ENCODE data around the gene RELN.

The RELN gene

DNA sequence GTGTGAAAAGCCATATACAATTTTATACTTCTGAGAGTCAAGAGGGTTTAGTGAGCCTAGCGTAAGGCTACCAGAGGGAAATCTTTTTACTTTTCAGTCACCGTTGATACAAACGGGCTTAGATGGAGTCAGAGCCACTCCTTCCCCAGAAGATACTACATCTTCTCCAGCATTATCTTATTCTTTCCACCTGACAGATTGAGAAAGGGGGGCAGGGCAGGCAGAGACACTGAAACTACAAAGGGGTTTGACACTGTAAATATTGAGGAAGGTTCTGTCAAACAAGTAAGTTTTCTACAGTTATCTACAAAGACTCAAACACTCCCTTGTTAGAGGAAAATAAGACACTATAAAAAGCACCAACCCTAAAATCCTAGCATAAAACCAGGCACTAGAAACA is 100.0 kb downstream of the RELN start:
- H3K27ac ChIP-seq: no peak overlapping the region
- TF ChIP-seq, protein P1, sequence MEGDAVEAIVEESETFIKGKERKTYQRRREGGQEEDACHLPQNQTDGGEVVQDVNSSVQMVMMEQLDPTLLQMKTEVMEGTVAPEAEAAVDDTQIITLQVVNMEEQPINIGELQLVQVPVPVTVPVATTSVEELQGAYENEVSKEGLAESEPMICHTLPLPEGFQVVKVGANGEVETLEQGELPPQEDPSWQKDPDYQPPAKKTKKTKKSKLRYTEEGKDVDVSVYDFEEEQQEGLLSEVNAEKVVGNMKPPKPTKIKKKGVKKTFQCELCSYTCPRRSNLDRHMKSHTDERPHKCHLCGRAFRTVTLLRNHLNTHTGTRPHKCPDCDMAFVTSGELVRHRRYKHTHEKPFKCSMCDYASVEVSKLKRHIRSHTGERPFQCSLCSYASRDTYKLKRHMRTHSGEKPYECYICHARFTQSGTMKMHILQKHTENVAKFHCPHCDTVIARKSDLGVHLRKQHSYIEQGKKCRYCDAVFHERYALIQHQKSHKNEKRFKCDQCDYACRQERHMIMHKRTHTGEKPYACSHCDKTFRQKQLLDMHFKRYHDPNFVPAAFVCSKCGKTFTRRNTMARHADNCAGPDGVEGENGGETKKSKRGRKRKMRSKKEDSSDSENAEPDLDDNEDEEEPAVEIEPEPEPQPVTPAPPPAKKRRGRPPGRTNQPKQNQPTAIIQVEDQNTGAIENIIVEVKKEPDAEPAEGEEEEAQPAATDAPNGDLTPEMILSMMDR (conservative IDR thresholded peaks at IDR 0.05): no peak

DNA sequence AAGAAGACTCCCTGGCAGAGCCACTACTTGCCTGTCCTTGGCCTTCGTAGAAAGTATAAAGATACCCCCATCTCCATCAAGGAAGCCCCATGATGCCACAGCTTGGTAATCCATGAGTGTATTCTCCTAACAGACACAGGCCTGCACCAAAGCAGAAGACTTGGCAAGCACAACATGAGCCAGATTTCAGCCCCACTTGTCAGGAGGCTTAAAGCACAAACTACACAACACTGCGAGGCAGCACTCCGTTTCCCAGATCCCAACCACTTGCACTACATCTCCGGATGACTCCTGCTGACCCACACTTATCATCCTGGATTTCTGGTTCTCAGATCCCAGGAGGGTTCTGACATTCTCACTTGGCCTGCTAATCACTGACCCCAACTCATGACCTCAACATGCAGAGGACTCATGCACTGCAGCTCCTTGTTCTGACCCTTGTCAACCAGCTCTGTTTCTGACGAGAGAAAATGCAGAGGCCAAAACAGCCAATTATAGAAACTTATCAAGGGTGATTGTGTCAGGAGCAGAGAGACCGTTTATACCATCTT is 100.8 kb downstream of the RELN start:
- TF ChIP-seq, protein P1 (conservative IDR thresholded peaks at IDR 0.05): no peak

DNA sequence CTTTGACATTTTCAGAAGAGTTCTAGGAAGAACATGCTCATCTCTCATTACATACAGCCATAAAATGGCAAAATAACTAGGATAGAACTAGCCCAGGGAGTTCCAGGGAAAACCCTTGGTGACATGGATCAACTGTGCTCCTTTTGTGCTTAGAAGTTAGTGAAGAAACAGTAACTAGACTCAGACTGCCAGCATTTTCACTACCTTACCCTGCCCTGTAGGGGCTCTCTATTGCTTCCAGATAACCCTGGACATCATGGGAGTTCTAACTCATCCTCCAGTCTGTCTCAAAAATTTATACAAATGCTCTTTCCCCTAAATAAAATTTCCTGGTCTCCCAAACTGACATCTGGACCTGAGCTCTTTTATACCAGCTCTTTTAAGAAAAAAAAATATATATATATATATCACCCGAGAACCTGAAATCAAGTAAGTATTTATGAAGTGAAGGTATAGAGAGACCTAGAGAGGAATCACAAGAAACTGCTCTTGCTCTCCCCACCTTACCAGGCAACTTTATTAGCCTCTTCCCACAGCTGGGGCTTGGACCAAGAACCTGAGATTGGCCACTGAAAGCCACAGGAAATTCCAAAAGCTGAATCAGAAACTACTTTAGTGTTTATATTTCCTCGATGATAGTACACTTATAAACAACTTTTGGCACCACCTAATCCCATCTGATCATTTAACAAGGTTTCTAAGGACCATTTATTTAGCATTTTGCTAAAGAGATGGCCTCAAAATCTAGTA is 101.4 kb downstream of the RELN start:
- no peak overlapping the region for H3K27ac ChIP-seq
- TF ChIP-seq, protein P1 (conservative IDR thresholded peaks at IDR 0.05): 0 out of 2 replicates have a peak, but pooled peaks have one; percentile 9

More for the DNA sequence above, 100.8 kb downstream of the RELN start:
- no peak overlapping the region for H3K27ac ChIP-seq

DNA sequence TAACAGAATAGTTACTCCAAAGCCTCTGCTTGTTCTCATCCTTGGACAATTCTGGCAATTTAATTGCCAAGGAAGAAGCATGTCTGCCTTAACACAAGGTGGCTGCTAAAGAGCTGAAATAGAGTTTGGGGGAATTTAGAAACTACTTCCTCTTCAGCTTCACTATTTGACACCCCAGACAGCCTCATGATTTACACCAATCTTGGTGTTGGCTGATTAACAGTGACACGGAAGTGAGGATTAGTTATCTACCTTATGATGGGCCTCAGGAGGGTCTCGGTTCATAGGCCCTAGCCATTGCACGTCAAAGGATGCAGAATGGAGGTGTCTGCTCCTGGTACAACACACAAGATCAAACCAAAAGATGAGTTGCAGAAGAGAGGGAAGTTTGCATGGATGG is 102.4 kb downstream of the RELN start:
- TF ChIP-seq, protein P1 (conservative IDR thresholded peaks at IDR 0.05): no peak
- H3K27ac ChIP-seq: no peak overlapping the region

DNA sequence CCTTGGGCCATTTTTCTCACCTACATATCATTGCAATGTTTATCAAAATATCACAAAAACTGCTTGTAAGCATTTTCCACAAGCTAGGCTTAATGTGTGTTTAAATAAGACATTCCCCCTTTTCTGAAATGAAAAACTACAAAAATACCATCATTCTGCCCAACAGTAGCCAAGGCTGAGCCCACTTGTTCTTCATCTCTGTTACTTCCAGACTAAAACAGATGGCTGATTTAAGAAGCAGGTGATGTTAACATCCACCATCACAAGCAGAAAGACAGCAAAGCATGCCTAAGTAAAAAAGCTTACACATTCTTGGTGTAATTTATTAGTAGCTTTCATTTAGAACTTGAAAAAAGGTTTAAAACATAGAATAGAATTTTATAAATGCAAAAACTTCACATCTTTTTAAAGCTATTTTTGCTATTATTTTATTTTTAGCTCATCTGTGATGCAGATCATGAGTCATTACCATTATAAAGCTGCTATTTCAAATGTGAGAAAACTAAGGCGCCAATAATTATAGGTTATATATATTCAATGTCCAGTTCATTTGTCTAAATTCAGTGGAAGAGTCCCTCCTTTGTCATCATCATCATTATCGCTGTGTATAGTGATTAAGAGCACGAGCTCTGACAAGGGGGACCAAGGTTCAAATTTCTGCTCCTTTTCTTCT is 109.4 kb downstream of the RELN start:
- no peak overlapping the region for H3K27ac ChIP-seq
- TF ChIP-seq, protein P1 (conservative IDR thresholded peaks at IDR 0.05): no peak

DNA sequence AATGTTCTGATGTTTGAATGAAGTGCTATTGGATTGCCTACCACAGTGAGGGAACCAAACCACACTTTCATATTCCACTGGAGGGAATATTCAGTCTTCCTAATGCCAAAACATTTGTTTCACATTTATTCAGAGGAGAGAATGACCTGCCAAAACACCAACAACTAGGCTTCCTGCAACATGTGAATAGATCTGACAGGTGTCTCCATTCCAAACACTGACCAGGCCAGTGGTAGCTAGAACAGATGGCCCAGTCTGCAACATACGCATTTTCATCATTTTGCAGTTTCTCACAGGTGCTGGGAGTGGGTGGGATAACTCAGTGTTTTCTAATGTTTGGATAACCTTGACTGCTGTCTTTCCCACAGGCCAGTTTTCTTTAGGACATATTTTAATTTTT is 110.0 kb downstream of the RELN start:
- H3K27ac ChIP-seq: no peak overlapping the region
- TF ChIP-seq, protein P1 (conservative IDR thresholded peaks at IDR 0.05): no peak

DNA sequence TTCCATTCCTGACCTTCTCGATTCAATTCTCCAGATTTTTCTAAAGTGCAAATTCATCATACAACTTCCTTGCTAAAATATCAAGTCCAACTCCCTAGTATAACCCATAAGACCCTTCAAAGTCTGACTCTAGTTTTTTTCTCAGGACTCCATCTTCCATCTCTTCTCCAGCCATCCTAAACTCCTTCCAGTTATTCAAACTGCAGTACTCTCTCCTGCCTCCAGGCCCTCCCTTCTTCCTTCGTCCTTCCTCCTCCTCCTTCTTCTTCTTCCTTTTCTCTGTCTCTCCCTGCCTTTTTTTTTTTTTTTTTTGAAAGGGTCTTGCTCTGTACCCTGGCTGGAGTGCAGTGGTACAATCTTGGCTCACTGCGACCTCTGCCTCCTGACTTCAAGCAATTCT is 111.9 kb downstream of the RELN start:
- H3K27ac ChIP-seq: no peak overlapping the region
- TF ChIP-seq, protein P1 (conservative IDR thresholded peaks at IDR 0.05): no peak

Data from VCaP (cell line).